ENCODE data around the gene HMGN4.
A peak's percentile ranks its signal among the peaks of the same experiment; 100 is the strongest.
"Not testable (repeated sequence)": the region's sequence is repeated elsewhere in the genome, so short reads cannot be mapped to it uniquely, and the experiment has no call there.

The HMGN4 gene

GRCh38 chr6:26532699-26533531 is 5.3 kb upstream of the HMGN4 start:
- DNase-seq: peak; percentile 90 to 95
- TF ChIP-seq GATA1 (IDR thresholded peaks at IDR 0.05; ENCODE audit: low read depth, low read length): no peak
- no peak for TF ChIP-seq POLR2A (IDR thresholded peaks at IDR 0.05; ENCODE audit: low read length)

- TF ChIP-seq GATA1 (IDR thresholded peaks at IDR 0.05; ENCODE audit: low read depth, low read length): no peak
- TF ChIP-seq POLR2A (IDR thresholded peaks at IDR 0.05; ENCODE audit: low read length): no peak
Measured at GRCh38 chr6:26533532-26533931, 4.6 kb upstream of the HMGN4 start.

GRCh38 chr6:26534681-26535465 is 3.3 kb upstream of the HMGN4 start:
- TF ChIP-seq POLR2A (IDR thresholded peaks at IDR 0.05; ENCODE audit: low read length): no peak
- no peak for TF ChIP-seq GATA1 (IDR thresholded peaks at IDR 0.05; ENCODE audit: low read depth, low read length)
- DNase-seq: no peak

More at GRCh38 chr6:26533532-26533931, 4.6 kb upstream of the HMGN4 start:
- no peak for DNase-seq

- TF ChIP-seq GATA1 (IDR thresholded peaks at IDR 0.05; ENCODE audit: low read depth, low read length): no peak
- TF ChIP-seq POLR2A (IDR thresholded peaks at IDR 0.05; ENCODE audit: low read length): peak; percentile 0
- DNase-seq: peak; percentile 65 to 66
Measured at GRCh38 chr6:26536571-26537159, 1.5 kb upstream of the HMGN4 start.

- peak; percentile 96 to 97 for DNase-seq
- TF ChIP-seq GATA1 (IDR thresholded peaks at IDR 0.05; ENCODE audit: low read depth, low read length): no peak
- TF ChIP-seq POLR2A (IDR thresholded peaks at IDR 0.05; ENCODE audit: low read length): peak; percentile 43
Measured at GRCh38 chr6:26537160-26537845, 863 bp upstream of the HMGN4 start.

GRCh38 chr6:26538572-26538902 is 371 bp downstream of the HMGN4 start:
- DNase-seq: no peak
- TF ChIP-seq GATA1 (IDR thresholded peaks at IDR 0.05; ENCODE audit: low read depth, low read length): no peak
- TF ChIP-seq POLR2A (IDR thresholded peaks at IDR 0.05; ENCODE audit: low read length): no peak

- no peak for DNase-seq
- TF ChIP-seq POLR2A (IDR thresholded peaks at IDR 0.05; ENCODE audit: low read length): no peak
- no peak for TF ChIP-seq GATA1 (IDR thresholded peaks at IDR 0.05; ENCODE audit: low read depth, low read length)
Measured at GRCh38 chr6:26539071-26539615, 977 bp downstream of the HMGN4 start.

- TF ChIP-seq GATA1 (IDR thresholded peaks at IDR 0.05; ENCODE audit: low read depth, low read length): no peak
- TF ChIP-seq POLR2A (IDR thresholded peaks at IDR 0.05; ENCODE audit: low read length): no peak
- DNase-seq: no peak
Measured at GRCh38 chr6:26541579-26541978, 3.4 kb downstream of the HMGN4 start.

GRCh38 chr6:26543953-26544352 is 5.8 kb downstream of the HMGN4 start:
- peak; percentile 15 to 38 for DNase-seq
- TF ChIP-seq POLR2A (IDR thresholded peaks at IDR 0.05; ENCODE audit: low read length) (no peak), GATA1 (IDR thresholded peaks at IDR 0.05; ENCODE audit: low read depth, low read length) (no peak)

- TF ChIP-seq GATA1 (IDR thresholded peaks at IDR 0.05; ENCODE audit: low read depth, low read length) (no peak), POLR2A (IDR thresholded peaks at IDR 0.05; ENCODE audit: low read length) (no peak)
- no peak for DNase-seq
Measured at GRCh38 chr6:26544473-26544872, 6.3 kb downstream of the HMGN4 start.

- DNase-seq: no peak
- TF ChIP-seq POLR2A (IDR thresholded peaks at IDR 0.05; ENCODE audit: low read length) (no peak), GATA1 (IDR thresholded peaks at IDR 0.05; ENCODE audit: low read depth, low read length) (no peak)
Measured at GRCh38 chr6:26545627-26546026, 7.5 kb downstream of the HMGN4 start.

GRCh38 chr6:26547363-26547762 is 9.2 kb downstream of the HMGN4 start:
- not testable (repeated sequence) for DNase-seq

GRCh38 chr6:26550250-26550993 is 12.3 kb downstream of the HMGN4 start:
- no peak for TF ChIP-seq GATA1 (IDR thresholded peaks at IDR 0.05; ENCODE audit: low read depth, low read length)
- TF ChIP-seq POLR2A (IDR thresholded peaks at IDR 0.05; ENCODE audit: low read length): no peak
- peak; percentile 55 to 67 for DNase-seq
